ENCODE results near the gene PAPSS2. TPM values are rescaled to one million over a fixed set of nuclear protein-coding genes. Genes with fewer than 3 reads are reported as not detected.

The PAPSS2 gene
- total RNA-seq, 1 experiment from 2014 or later = 24.5 TPM

GRCh38 chr10:87713707-87714106 lies 54.0 kb downstream of the PAPSS2 start:
- Mint-ChIP-seq H3K9me3 (no peaks in the 10 kb centered on the region), H3K4me3 (no peak overlapping the region), H3K4me1 (peaks cover 4 to 11% of the 10 kb centered on the region in 2 experiments), H3K36me3 (ENCODE audit: insufficient read depth in 1 of 3, low read depth in 3 of 3) (peaks cover 1 to 30% (median 17%) of the 10 kb centered on the region in 3 experiments; a peak in 5 of 7 replicates), H3K27ac (peak overlapping the region in 1 of 3 experiments; percentile 57; a peak in 2 of 7 replicates), H3K27me3 (ENCODE audit: low read depth) (no peaks in the 10 kb centered on the region)
- WGBS (ENCODE audit: extremely low coverage, insufficient read length, low lambda C conversion rate) = no CpG with 5 or more reads among the region's 3 CpGs
- Histone ChIP-seq H4K5ac (ENCODE audit: insufficient read length, low read depth, low read length) (no peak overlapping the region), H2BK120ac (ENCODE audit: low read depth, low read length, poor library complexity, severe bottlenecking) (no peak overlapping the region), H3K27ac (ENCODE audit: insufficient read length, low read depth, low read length) (no peak overlapping the region), H2BK15ac (ENCODE audit: low read depth, low read length) (no peak overlapping the region), H2AFZ (ENCODE audit: low read length) (no peak overlapping the region), H3K9me3 (ENCODE audit: control insufficient read depth, low read depth, low read length) (no peaks in the 10 kb centered on the region), H3K4me2 (ENCODE audit: insufficient read depth, insufficient read length, low read length) (no peak overlapping the region), H3K18ac (ENCODE audit: insufficient read length, low read depth, low read length) (no peak overlapping the region), H3K4ac (ENCODE audit: low read depth, low read length) (no peak overlapping the region), H2BK12ac (ENCODE audit: insufficient read length, low read depth, low read length) (no peak overlapping the region), H3K23me2 (ENCODE audit: insufficient read length, low read depth, low read length, poor library complexity, severe bottlenecking) (no peaks in the 10 kb centered on the region), H2BK20ac (ENCODE audit: low read depth, low read length, poor library complexity, severe bottlenecking) (no peak overlapping the region), H3T11ph (ENCODE audit: low read length) (no peak overlapping the region), H2AK5ac (ENCODE audit: insufficient read length, low read length) (no peak overlapping the region), H4K8ac (replicated peaks; ENCODE audit: insufficient read length, low read depth, low read length) (no peak overlapping the region), H2BK5ac (ENCODE audit: insufficient read length, low read length) (no peak overlapping the region), H3K14ac (ENCODE audit: insufficient read depth, low read length) (no peak overlapping the region), H3K79me1 (ENCODE audit: insufficient read depth, low read depth, low read length, poor library complexity, severe bottlenecking) (no peaks in the 10 kb centered on the region), H3K9ac (ENCODE audit: extremely low read depth, insufficient read length, low read length) (no peak overlapping the region), H3K4me1 (ENCODE audit: insufficient read depth, low read length) (no peaks in the 10 kb centered on the region), H4K91ac (ENCODE audit: insufficient read length, low read depth, low read length) (no peak overlapping the region), H3K79me2 (ENCODE audit: insufficient read depth, low read length) (no peaks in the 10 kb centered on the region), H4K20me1 (ENCODE audit: control insufficient read depth, insufficient read depth, insufficient read length) (no peaks in the 10 kb centered on the region), H3K27me3 (ENCODE audit: insufficient read depth, low read length) (no peaks in the 10 kb centered on the region), H3K23ac (ENCODE audit: insufficient read length, low read depth, low read length) (no peak overlapping the region), H3K56ac (ENCODE audit: insufficient read length, low read depth, low read length) (no peak overlapping the region)
- DNase-seq = no peak
- TF ChIP-seq, protein P1, sequence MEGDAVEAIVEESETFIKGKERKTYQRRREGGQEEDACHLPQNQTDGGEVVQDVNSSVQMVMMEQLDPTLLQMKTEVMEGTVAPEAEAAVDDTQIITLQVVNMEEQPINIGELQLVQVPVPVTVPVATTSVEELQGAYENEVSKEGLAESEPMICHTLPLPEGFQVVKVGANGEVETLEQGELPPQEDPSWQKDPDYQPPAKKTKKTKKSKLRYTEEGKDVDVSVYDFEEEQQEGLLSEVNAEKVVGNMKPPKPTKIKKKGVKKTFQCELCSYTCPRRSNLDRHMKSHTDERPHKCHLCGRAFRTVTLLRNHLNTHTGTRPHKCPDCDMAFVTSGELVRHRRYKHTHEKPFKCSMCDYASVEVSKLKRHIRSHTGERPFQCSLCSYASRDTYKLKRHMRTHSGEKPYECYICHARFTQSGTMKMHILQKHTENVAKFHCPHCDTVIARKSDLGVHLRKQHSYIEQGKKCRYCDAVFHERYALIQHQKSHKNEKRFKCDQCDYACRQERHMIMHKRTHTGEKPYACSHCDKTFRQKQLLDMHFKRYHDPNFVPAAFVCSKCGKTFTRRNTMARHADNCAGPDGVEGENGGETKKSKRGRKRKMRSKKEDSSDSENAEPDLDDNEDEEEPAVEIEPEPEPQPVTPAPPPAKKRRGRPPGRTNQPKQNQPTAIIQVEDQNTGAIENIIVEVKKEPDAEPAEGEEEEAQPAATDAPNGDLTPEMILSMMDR (conservative IDR thresholded peaks at IDR 0.05) = no peak

Data from H9 (cell line).